Stimulated activated CD8-positive, alpha-beta memory T cell treated with anti-CD3 and anti-CD28 coated beads, Interleukin-7, amount 100 ng/mL, for 1 hour (primary cell): ENCODE measurements around the gene TRABD2B.

Experiments
- DNase-seq, 2 donors: peaks; one replicate each; pipeline ENCODE4 v3.0.0-alpha.2; 2020; ENCODE audit warnings: low read depth in 2 of 2

The TRABD2B gene

DNA sequence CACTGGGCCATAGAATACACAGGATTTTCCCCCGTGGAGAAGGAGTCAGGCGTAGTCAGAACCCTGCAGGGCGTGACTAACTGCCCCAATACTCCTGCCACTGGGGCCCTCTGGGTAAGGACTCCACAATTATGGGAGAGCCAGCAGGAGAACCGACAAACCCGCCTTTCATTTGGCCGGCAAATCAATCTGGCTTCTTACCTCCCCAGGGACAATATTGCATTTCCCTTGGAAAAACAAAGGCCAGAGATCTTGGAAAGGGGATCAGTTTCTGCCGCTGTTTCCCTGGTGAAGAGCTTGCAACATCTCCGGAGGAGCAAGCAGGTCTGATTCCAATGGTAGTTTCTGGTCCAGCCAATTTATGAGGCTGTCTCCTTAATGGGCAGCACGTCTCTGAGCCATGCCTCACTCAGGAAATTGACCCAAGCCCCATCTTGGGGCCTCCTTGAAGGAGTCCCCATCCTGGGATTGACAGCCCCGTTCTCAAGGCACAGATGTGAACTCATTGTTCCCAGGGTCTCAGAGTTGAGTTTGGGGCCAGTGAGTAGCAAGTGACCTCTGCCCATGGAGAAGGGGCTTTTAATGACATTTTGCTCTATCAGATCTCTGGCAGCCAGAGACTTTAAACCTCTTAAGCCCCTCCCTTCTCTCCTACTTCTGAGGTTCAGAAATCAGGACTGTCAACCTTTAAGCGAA lies 4.3 kb downstream of the TRABD2B start:
- no peak for DNase-seq

DNA sequence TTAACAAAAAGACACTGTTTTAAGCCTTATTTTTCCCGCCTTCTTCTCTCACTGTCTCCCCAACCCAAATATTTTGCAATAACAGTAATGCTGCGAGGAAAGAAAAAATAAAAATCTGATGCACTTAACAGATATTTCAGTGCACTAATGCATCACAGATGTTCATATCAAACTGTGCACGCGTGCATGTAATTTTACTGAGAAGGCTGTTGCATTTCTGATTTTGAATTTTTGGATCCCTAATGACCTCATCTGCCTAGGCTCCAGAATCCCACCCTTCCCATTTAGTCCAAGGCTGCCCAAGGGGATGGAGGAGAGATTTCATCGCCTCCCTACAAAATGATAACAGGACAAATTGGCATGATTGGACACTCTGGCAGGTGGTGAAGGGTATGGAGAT lies 5.5 kb downstream of the TRABD2B start:
- no peak for DNase-seq

GRCh38 chr1:47991187-47991586 lies 6.0 kb downstream of the TRABD2B start:
- no peak for DNase-seq

- DNase-seq, result no peak
Measured at GRCh38 chr1:47990286-47990685, 6.9 kb downstream of the TRABD2B start.

DNA sequence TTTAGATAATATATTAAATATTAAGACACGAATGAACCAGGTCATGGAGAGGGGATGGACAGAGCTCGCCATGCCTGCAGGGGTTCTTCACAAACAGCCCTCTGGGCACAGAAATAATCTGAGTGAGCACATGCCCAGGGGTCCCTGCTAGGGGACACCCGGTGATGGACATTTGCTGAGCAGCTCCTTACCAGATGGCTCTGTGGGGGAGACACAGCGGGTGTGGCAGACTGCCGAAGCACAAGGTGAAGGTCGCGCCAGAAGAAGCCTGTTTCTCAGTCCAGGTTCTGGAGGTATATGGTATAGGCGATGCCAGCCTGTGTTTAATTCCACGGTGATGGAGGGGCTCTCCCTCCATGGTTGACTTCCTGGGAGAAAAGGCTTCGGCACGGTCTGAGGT lies 9.6 kb downstream of the TRABD2B start:
- DNase-seq, result no peak

- no peak for DNase-seq
Measured at GRCh38 chr1:47986761-47987200, 10.4 kb downstream of the TRABD2B start.

- no peak for DNase-seq
Measured at GRCh38 chr1:47985018-47985417, 12.2 kb downstream of the TRABD2B start.

- DNase-seq, result no peak
Measured at GRCh38 chr1:47984175-47984789, 12.9 kb downstream of the TRABD2B start.

DNA sequence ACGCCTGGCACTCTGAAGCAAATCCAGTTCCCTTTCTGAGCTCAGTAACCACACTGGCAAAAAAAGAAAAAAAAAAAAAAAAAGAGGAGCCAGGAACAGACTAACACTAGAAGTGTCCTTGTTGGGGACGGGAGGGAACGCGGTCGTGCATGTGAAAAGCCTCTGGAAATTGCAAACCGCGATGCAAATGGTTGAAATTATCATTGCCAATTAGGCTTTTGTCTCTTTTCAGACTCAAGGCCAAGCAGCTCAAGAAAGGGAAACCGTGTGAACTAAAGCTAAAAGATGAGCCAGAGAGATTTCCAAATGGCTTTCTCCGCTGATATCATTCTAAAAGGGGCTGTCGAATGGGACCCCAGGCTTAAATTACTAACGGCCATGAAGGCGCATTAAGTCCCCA lies 13.5 kb downstream of the TRABD2B start:
- DNase-seq, result no peak

GRCh38 chr1:47981667-47982350 lies 15.4 kb downstream of the TRABD2B start:
- DNase-seq, result no peak

DNA sequence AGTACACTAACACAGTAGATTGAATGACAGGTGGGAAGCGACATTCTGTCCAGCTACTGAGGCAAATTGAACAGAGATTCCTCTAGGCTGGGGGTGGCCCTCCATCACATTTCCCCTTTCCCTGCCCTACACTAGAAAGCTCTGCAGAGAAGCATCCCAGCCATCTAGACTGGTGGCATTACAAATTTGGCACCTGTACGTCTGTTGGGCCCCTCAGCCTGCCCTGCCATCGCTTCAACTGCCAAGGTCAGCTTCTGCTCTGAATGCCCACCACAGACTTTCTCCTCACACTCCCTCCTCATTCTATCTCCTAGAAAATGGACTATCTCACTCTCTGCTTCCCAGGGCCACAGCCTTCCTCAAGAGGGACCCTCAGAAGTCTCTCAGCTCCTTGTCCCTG lies 16.7 kb downstream of the TRABD2B start:
- DNase-seq, result no peak

DNA sequence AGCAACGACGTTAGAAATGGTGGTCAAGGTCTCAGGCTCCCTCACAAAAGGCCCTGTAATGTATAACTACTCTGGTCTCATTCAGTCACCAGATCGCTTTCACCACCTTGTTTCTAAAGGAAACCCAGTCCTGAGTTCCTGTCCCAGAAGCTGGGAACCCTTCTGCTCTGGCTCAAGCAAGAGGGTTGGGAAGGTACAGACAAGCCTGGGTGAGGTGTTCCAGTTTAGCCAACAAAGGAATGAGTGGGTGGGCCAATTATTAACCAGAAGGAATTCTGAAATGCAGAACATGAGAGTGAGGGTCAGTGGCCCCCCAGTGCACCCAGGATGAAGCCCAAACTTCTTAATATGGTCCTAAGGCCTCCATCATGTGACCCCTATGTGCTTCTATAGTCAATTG lies 17.5 kb downstream of the TRABD2B start:
- no peak for DNase-seq

- DNase-seq, result no peak
Measured at GRCh38 chr1:47978486-47978885, 18.7 kb downstream of the TRABD2B start.

- DNase-seq, result no peak
Measured at GRCh38 chr1:47976728-47977127, 20.5 kb downstream of the TRABD2B start.

DNA sequence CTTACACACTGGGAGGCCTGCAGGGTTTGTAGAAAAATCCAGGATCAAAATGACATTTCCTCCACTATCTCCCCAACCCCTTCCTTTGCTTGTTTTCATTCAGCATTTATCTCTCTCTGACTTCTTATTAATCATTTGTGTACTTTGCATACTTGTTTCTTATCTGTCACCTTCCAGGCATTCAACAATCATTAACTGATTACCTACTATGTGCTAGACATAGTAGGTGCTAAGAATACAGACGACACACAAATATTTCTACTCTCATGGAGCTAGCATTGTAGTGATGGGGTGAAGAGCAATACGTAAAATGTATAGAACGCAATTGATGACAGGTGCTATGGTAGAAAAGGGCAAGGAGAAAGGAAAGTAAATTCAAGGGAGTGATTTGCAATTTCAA lies 20.9 kb downstream of the TRABD2B start:
- no peak for DNase-seq

- DNase-seq, result no peak
Measured at GRCh38 chr1:47975302-47975921, 21.8 kb downstream of the TRABD2B start.

- DNase-seq, result no peak
Measured at GRCh38 chr1:47972864-47973432, 24.2 kb downstream of the TRABD2B start.

DNA sequence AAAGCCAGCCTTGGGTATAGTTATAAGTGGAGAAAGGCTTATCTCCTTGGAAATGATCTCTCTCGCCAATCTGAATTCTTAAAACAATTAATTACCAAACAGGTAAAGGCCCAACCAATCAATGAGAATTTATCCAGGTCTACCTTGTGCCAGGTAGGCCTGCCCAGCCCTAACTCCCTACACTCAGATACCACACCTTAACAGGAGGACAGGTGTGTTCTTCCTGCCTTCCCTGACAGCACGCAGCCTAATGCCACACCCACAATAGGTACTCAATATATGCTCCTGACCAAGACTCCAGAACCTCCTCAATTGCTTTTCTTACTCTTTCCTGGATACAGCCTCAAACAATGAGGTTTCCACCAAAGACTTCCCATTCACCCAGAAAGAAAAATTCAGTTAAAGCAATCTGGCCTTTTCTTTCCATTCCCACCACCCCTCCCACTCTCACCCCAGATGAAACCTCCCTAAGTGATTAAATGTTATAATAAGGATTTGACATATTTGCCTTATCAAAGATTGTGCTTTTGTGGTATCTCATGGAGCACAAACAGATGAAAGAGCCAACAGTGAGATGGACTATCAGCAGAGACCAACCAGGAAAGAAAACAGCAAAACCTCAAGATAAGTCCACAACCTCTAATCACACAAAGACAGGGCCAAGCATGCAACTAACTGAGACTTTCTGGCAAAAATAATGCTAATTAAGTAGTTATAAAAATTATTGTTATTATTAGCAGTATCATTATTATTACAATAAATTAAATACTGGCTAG lies 25.6 kb downstream of the TRABD2B start:
- no peak for DNase-seq

GRCh38 chr1:47970882-47971281 lies 26.3 kb downstream of the TRABD2B start:
- DNase-seq, result no peak

- DNase-seq, result no peak
Measured at GRCh38 chr1:47969478-47969877, 27.7 kb downstream of the TRABD2B start.

- no peak for DNase-seq
Measured at GRCh38 chr1:47968556-47968888, 28.7 kb downstream of the TRABD2B start.
